IPS-20b (cell line): ENCODE results near the gene OR6C76.
A peak's percentile ranks its signal among the peaks of the same experiment; 100 is the strongest.
"Not testable (repeated sequence)": the region's sequence is repeated elsewhere in the genome, so short reads cannot be mapped to it uniquely, and the experiment has no call there.

Experiments
- H3K27ac ChIP-seq: one replicate; pipeline ENCODE4 v1.5.1; 2013; ENCODE audit warnings: low read length
- H3K27me3 ChIP-seq: 2 replicates; pipeline ENCODE4 v1.6.1; 2013; ENCODE audit warnings: mild to moderate bottlenecking, low read length, inconsistent platforms; ENCODE audit not compliant: insufficient read depth
- H3K36me3 ChIP-seq: 2 replicates; pipeline ENCODE4 v1.6.1; 2013; ENCODE audit warnings: low read depth, mild to moderate bottlenecking, inconsistent platforms, low read length, moderate library complexity; ENCODE audit not compliant: insufficient read depth
- H3K4me1 ChIP-seq: 2 replicates; pipeline ENCODE4 v1.6.1; 2013; ENCODE audit warnings: mild to moderate bottlenecking, control low read depth, inconsistent platforms, low read length, moderate library complexity; ENCODE audit not compliant: insufficient read depth
- H3K4me3 ChIP-seq: 2 replicates; pipeline ENCODE4 v1.5.1; 2013; ENCODE audit warnings: mild to moderate bottlenecking, low read length, inconsistent platforms
- H3K9ac ChIP-seq: 2 replicates; pipeline ENCODE4 v1.6.1; 2013; ENCODE audit warnings: low read depth, mild to moderate bottlenecking, inconsistent platforms, low read length, moderate library complexity
- H3K9me3 ChIP-seq: 2 replicates; pipeline ENCODE4 v1.6.1; 2013; ENCODE audit warnings: mild to moderate bottlenecking, low read depth, low read length, inconsistent platforms; ENCODE audit not compliant: insufficient read depth

Gene OR6C76

GRCh38 chr12:55425954-55426353 lies at the start of gene OR6C76:
Gene OR6C76, plus strand, starts transcription at chr12:55426254. Its CDS starts 0 bp downstream, at chr12:55426254.
- H3K4me3 ChIP-seq: no peak within 1 kb of the TSS
- no peaks in the 10 kb centered on the region for H3K27me3 ChIP-seq
- H3K9me3 ChIP-seq: no peaks in the 10 kb centered on the region
- H3K27ac ChIP-seq: no peak within 1 kb of the TSS
- no peak within 1 kb of the TSS for H3K9ac ChIP-seq
- no peaks in the 10 kb centered on the region for H3K36me3 ChIP-seq
- H3K4me1 ChIP-seq: peaks cover 19% of the 10 kb centered on the region; the same call in 1 of the 2 replicates

DNA sequence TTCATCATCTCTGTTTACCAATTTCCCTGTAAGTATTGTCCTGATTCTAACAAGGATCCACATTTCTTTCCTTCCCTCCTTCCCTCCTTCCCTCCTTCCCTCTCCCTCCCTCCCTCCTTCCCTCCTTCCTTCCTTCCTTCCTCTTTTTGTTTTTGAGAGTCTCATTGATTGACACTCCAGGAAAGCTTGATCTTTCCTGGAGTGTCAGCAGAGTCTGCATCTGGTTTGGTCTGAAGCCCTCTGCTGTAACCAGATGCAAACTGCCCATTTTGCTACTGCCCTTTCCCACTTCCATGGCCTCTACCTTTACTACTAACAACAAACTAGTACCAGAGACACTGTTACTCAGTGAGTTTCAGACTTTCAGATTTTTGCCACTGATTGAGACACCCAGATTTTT lies 40.2 kb upstream of the OR6C76 start:
- Histone ChIP-seq H3K27me3 (no peaks in the 10 kb centered on the region), H3K9me3 (no peaks in the 10 kb centered on the region), H3K27ac (no peak overlapping the region), H3K36me3 (no peaks in the 10 kb centered on the region), H3K9ac (no peak overlapping the region), H3K4me3 (no peak overlapping the region), H3K4me1 (peaks cover 8% of the 10 kb centered on the region; the same call in 1 of the 2 replicates)

GRCh38 chr12:55392032-55392795 lies 33.8 kb upstream of the OR6C76 start:
- Histone ChIP-seq H3K27ac (no peak overlapping the region), H3K9me3 (no peaks in the 10 kb centered on the region), H3K9ac (no peak overlapping the region)

GRCh38 chr12:55396326-55396725 lies 29.7 kb upstream of the OR6C76 start:
- H3K4me3 ChIP-seq: no peak overlapping the region
- H3K27me3 ChIP-seq: no peaks in the 10 kb centered on the region
- H3K36me3 ChIP-seq: no peaks in the 10 kb centered on the region
- no peaks in the 10 kb centered on the region for H3K9me3 ChIP-seq
- no peak overlapping the region for H3K9ac ChIP-seq
- no peaks in the 10 kb centered on the region for H3K4me1 ChIP-seq
- no peak overlapping the region for H3K27ac ChIP-seq

More at GRCh38 chr12:55392032-55392795, 33.8 kb upstream of the OR6C76 start:
- Histone ChIP-seq H3K4me1 (no peaks in the 10 kb centered on the region), H3K36me3 (no peaks in the 10 kb centered on the region), H3K4me3 (no peak overlapping the region), H3K27me3 (no peaks in the 10 kb centered on the region)

- no peaks in the 10 kb centered on the region for H3K4me1 ChIP-seq
- no peak within 1 kb of the TSS for H3K9ac ChIP-seq
- H3K9me3 ChIP-seq: no peaks in the 10 kb centered on the region
- no peak within 1 kb of the TSS for H3K27ac ChIP-seq
- H3K36me3 ChIP-seq: no peaks in the 10 kb centered on the region
- no peak within 1 kb of the TSS for H3K4me3 ChIP-seq
- H3K27me3 ChIP-seq: no peaks in the 10 kb centered on the region
Observed at GRCh38 chr12:55400229-55400628, 25.8 kb upstream of the OR6C76 start, which contains the start of gene OR6C65. Gene OR6C65, plus strand, starts transcription at chr12:55400529. Its CDS starts 0 bp downstream, at chr12:55400529.

- Histone ChIP-seq H3K27me3 (no peaks in the 10 kb centered on the region), H3K4me3 (no peak overlapping the region), H3K9me3 (no peaks in the 10 kb centered on the region), H3K36me3 (no peaks in the 10 kb centered on the region), H3K27ac (no peak overlapping the region), H3K4me1 (no peaks in the 10 kb centered on the region), H3K9ac (no peak overlapping the region)
Observed at GRCh38 chr12:55407866-55408265, 18.2 kb upstream of the OR6C76 start.

GRCh38 chr12:55409133-55409532 lies 16.9 kb upstream of the OR6C76 start:
- not testable (repeated sequence) for H3K4me3 ChIP-seq, H3K9ac ChIP-seq, H3K36me3 ChIP-seq, H3K9me3 ChIP-seq, H3K27me3 ChIP-seq, H3K4me1 ChIP-seq, H3K27ac ChIP-seq

DNA sequence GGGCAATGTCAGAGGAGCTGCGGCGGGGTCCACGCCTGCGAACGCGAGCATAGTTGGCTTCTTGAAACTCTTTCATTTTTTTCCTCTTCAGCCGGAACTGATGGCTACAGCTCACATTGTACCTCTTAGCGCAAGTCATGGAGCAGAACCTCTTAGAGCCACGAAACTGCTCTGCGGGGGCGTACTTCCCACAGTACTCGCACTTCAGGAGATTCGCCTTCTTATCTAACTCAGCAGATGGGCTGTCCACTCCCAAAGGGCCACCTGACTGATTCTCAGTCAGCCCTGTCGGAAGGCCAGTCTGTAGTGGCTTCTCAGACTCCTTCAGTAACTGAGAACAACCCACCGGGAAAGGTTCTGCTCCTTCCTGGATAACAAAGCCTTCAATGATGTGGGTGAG lies 13.9 kb upstream of the OR6C76 start:
- not testable (repeated sequence) for H3K4me3 ChIP-seq, H3K27ac ChIP-seq, H3K9ac ChIP-seq, H3K36me3 ChIP-seq, H3K9me3 ChIP-seq, H3K4me1 ChIP-seq, H3K27me3 ChIP-seq

- H3K27ac ChIP-seq, H3K9me3 ChIP-seq, H3K9ac ChIP-seq, H3K4me1 ChIP-seq, H3K36me3 ChIP-seq, H3K4me3 ChIP-seq, H3K27me3 ChIP-seq: not testable (repeated sequence)
Observed at GRCh38 chr12:55413498-55414388, 12.3 kb upstream of the OR6C76 start.

- not testable (repeated sequence) for H3K27ac ChIP-seq, H3K36me3 ChIP-seq, H3K4me1 ChIP-seq, H3K27me3 ChIP-seq, H3K4me3 ChIP-seq, H3K9ac ChIP-seq, H3K9me3 ChIP-seq
Observed at GRCh38 chr12:55414396-55414823, 11.6 kb upstream of the OR6C76 start.

DNA sequence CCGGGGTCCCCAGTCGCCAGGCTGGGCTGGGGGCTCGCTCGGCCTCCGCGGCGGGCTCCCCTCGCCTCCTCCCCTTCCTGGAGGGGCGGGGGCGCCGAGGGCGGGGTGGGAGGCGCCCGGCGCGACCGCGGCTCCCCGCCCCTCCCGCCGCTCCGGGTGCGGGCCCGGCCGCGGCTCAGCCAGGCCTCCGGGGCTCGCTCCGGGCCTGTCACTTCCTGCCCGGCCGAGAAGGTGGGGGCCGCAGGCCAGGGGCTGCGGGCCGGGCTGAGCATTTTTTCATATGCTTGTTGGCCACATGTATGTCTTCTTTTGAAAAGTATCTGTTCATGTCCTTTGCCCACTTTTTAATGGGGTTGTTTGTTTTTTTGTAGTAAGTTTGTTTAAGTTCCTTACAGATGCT lies 11.2 kb upstream of the OR6C76 start:
- not testable (repeated sequence) for H3K9me3 ChIP-seq, H3K9ac ChIP-seq, H3K27ac ChIP-seq, H3K36me3 ChIP-seq, H3K4me1 ChIP-seq, H3K27me3 ChIP-seq
- peak overlapping the region; percentile 55; the same call in 1 of the 2 replicates for H3K4me3 ChIP-seq

DNA sequence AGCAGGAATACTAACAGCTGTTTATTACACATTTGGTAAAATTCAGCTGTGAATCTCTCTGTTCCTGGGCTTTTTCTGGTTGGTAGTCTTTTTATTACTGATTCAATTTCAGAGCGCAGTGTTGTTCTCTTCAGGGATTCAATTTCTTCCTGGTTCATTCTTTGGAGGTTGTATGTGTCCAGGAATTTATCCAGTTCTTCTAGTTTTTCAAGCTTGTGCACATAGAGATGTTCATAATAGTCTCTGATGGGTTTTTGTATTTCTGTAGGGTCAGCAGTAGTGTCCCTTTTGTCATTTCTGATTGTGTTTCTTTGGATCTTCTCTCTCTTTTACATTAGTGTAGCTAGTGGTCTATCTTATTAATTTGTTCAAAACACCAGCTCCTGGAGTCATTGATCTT lies 9.1 kb upstream of the OR6C76 start:
- no peaks in the 10 kb centered on the region for H3K27me3 ChIP-seq
- no peaks in the 10 kb centered on the region for H3K9me3 ChIP-seq
- no peaks in the 10 kb centered on the region for H3K36me3 ChIP-seq
- no peak overlapping the region for H3K9ac ChIP-seq
- no peak overlapping the region for H3K27ac ChIP-seq
- H3K4me1 ChIP-seq: 0 out of 2 replicates have a peak, but pooled peaks cover 3% of the 10 kb centered on the region
- H3K4me3 ChIP-seq: no peak overlapping the region
